K562 (cell line): Measurements from ENCODE around the gene TDRKH. TPM values are rescaled to one million over a fixed set of nuclear protein-coding genes. Genes with fewer than 3 reads are reported as not detected.

Experiments
- ATAC-seq: fragments of 200-7000 bp; cut with Tn5 transposase; 3 replicates; pipeline ENCODE4 v1.9.1; 2020; ENCODE audit warnings: moderate library complexity
- BruUV-seq: library from RNA; stranded (reverse); fragments of 400-500 nt; replicated peaks from 2 replicates; lab custom pipeline; 2021; lab: Mats Ljungman, UMichigan
- CTCF ChIA-PET: fragments of 300-600 bp; formaldehyde crosslinking; extraction: SDS; loops from one replicate; lab custom pipeline; 2021; ENCODE audit warnings: low intra/inter-chr PET ratio; lab: Yijun Ruan, JAX
- POLR2A ChIA-PET: fragments of 300-600, 350-650 bp; sonication (Branson Sonifier 250); formaldehyde crosslinking; extraction: SDS; loops from one replicate; lab custom pipeline; 2021; ENCODE audit warnings: antibody characterized with exemption, inconsistent platforms; lab: Yijun Ruan, JAX
- DNase-seq, 4 experiments: peaks; one replicate each; pipeline versions ENCODE4 v3.0.0 to v3.0.0-alpha.2; 2011 to 2018; ENCODE audit warnings: low spot score in 3 of 4, mixed read lengths in 3 of 4; ENCODE audit errors: extremely low read depth in 1 of 4
- FAIRE-seq: peaks from 2 replicates; lab custom pipeline; 2011; peaks lifted over from hg19 to GRCh38; lab: Jason Lieb, UNC
- H2AFZ ChIP-seq: 2 replicates; pipeline ENCODE4 v1.6.0; 2011; ENCODE audit warnings: low read depth, low read length, control low read depth, inconsistent platforms
- H3K27ac ChIP-seq: fragments of 200-600 bp; 3 replicates; pipeline ENCODE4 v1.8.0; 2011; ENCODE audit warnings: low read depth, mild to moderate bottlenecking, control low read depth, inconsistent platforms, low read length, moderate library complexity, mixed read lengths; ENCODE audit errors: extremely low read depth
- H3K27me3 ChIP-seq, 2 experiments: fragments of 300-600 bp in 1 of 2; 2 replicates in 1 of 2; 3 replicates in 1 of 2; pipeline versions ENCODE4 v1.6.0 to v1.8.0; 2011; ENCODE audit warnings: inconsistent platforms in 2 of 2, low read length in 2 of 2, mild to moderate bottlenecking in 1 of 2, mixed read lengths in 1 of 2, moderate library complexity in 1 of 2; ENCODE audit not compliant: control insufficient read depth in 2 of 2, insufficient read depth in 2 of 2
- H3K36me3 ChIP-seq: fragments of 300-600 bp; 3 replicates; pipeline ENCODE4 v1.8.0; 2011; ENCODE audit warnings: mild to moderate bottlenecking, low read length, inconsistent platforms; ENCODE audit not compliant: control insufficient read depth, insufficient read depth
- H3K4me1 ChIP-seq, 2 experiments: fragments of 200-600 bp in 1 of 2; replicated peaks in 1 of 2; 2 replicates in 1 of 2; 3 replicates in 1 of 2; pipeline versions ENCODE4 v1.5.1 to v1.8.0; 2011; ENCODE audit warnings: inconsistent platforms in 2 of 2, low read length in 2 of 2, mild to moderate bottlenecking in 1 of 2, mixed read lengths in 1 of 2, moderate library complexity in 1 of 2; ENCODE audit not compliant: control insufficient read depth in 2 of 2, insufficient read depth in 2 of 2
- H3K4me2 ChIP-seq: 2 replicates; pipeline ENCODE4 v1.6.1; 2011; ENCODE audit warnings: low read length, control low read depth, inconsistent platforms, mixed read lengths; ENCODE audit not compliant: insufficient read depth
- H3K4me3 ChIP-seq: fragments of 200-600 bp; sonication (generic), shearing (Covaris generic); 2 replicates; pipeline ENCODE4 v1.5.1; 2016; ENCODE audit warnings: control low read depth, inconsistent platforms
- H3K79me2 ChIP-seq: fragments of 200-600 bp; 3 replicates; pipeline ENCODE4 v1.8.0; 2011; ENCODE audit warnings: low read length, inconsistent platforms; ENCODE audit not compliant: control insufficient read depth, insufficient read depth
- H3K9ac ChIP-seq, 2 experiments: 2 replicates each; pipeline versions ENCODE4 v1.6.0 to v1.6.1; 2011; ENCODE audit warnings: low read depth in 2 of 2, low read length in 2 of 2, control low read depth in 1 of 2, inconsistent platforms in 1 of 2, mild to moderate bottlenecking in 1 of 2, mixed read lengths in 1 of 2; ENCODE audit not compliant: insufficient read depth in 1 of 2
- H3K9me1 ChIP-seq: one replicate; pipeline ENCODE4 v1.6.0; 2011; ENCODE audit warnings: inconsistent platforms, mild to moderate bottlenecking, low read length, moderate library complexity; ENCODE audit not compliant: control insufficient read depth, insufficient read depth
- H3K9me3 ChIP-seq: replicated peaks from 2 replicates; pipeline ENCODE4 v1.5.1; 2011; ENCODE audit warnings: low read depth, low read length, inconsistent platforms; ENCODE audit not compliant: control insufficient read depth, insufficient read depth
- H4K20me1 ChIP-seq: replicated peaks from 2 replicates; pipeline ENCODE4 v1.6.1; 2011; ENCODE audit warnings: low read length, inconsistent platforms, mixed read lengths; ENCODE audit not compliant: control insufficient read depth, insufficient read depth
- CBFA2T3 ChIP-seq: fragments of 450-650 bp; IDR thresholded peaks from 2 replicates; pipeline ENCODE4 v1.6.1; 2017
- CC2D1A ChIP-seq: fragments of 450-650 bp; IDR thresholded peaks from 2 replicates; pipeline ENCODE4 v1.6.1; 2017; ENCODE audit warnings: mild to moderate bottlenecking
- KDM4B ChIP-seq, 2 experiments: fragments of 450-650 bp in 1 of 2; sonication (generic) in 1 of 2; IDR thresholded peaks; 2 replicates each; pipeline ENCODE4 v1.6.1; 2016 to 2017; ENCODE audit warnings: borderline replicate concordance in 2 of 2, antibody characterized with exemption in 1 of 2, low read depth in 1 of 2, mild to moderate bottlenecking in 1 of 2
- NEUROD1 ChIP-seq: fragments of 150-350 bp; IDR thresholded peaks from 2 replicates; pipeline ENCODE4 v1.6.1; 2014; ENCODE audit warnings: borderline replicate concordance, low read length, low read depth; ENCODE audit not compliant: partially characterized antibody
- U2AF2 ChIP-seq: fragments of 200-400 bp; formaldehyde crosslinking; optimal IDR thresholded peaks from 2 replicates; pipeline ENCODE3; 2017; ENCODE audit warnings: low read depth, mild to moderate bottlenecking, low read length
- WGBS: fragments of 100-300 bp; shearing (Covaris generic); methylation state at CpG from one replicate; pipeline ENCODE4 v1.1.6; 2016; ENCODE audit warnings: low coverage, mixed read lengths; ENCODE audit not compliant: insufficient coverage; ENCODE audit errors: missing lambda C conversion rate; 5-methylcytosine and 5-hydroxymethylcytosine counted together
- in situ Hi-C: fragments of 300-500 bp; cut with MboI; formaldehyde crosslinking; loops from 4 replicates; pipeline ENCODE4 v1.15.0; 2018; ENCODE audit warnings: inconsistent platforms, mixed read lengths
- intact Hi-C: fragments of 100-400 bp; cut with micrococcal nuclease; formaldehyde crosslinking; loops from 2 replicates; pipeline ENCODE4 v1.14.2; 2022
- polyA plus RNA-seq, 8 experiments: library from polyadenylated mRNA; depleted of rRNA in 4 of 8; stranded (reverse) in 5 of 8; unstranded in 3 of 8; fragments of >200 nt; fragmentation: Nextera tagmentation in 2 of 8; fragmentation: Illumina TruSeq in 1 of 8; extraction: Ambion mirVana in 2 of 8; extraction: Trizol in 1 of 8; gene quantifications; 2 replicates each; pipeline versions ENCODE4 v1.2.1 to v1.2.3, GENCODE V29; 2011 to 2014; ENCODE audit warnings: inconsistent platforms in 1 of 8, missing spikeins in 1 of 8
- total RNA-seq, 7 experiments: library from RNA; depleted of rRNA in 6 of 7; stranded (reverse); fragments of >200 nt in 6 of 7; fragmentation: Illumina TruSeq in 2 of 7; extraction: Trizol in 2 of 7; gene quantifications; 2 replicates each; pipeline versions ENCODE4 v1.2.1 to v1.2.3, GENCODE V29; 2011 to 2021; ENCODE audit warnings: low replicate concordance in 1 of 7

Gene TDRKH
- total and polyA plus RNA-seq, 9 of the 15 experiments (the other 6 are each of a cell fraction or from before 2014, with no cell fraction given), result 4.3 to 21.3 (median 8.4) TPM

- Histone ChIP-seq H2AFZ (no peak overlapping the region), H3K4me1 (peaks cover 5 to 33% of the 10 kb centered on the region in 2 experiments), H3K79me2 (no peaks in the 10 kb centered on the region), H3K9me1 (peaks cover 3% of the 10 kb centered on the region), H4K20me1 (no peaks in the 10 kb centered on the region), H3K36me3 (no peaks in the 10 kb centered on the region), H3K4me2 (no peak overlapping the region), H3K27ac (no peak overlapping the region; the same call in 2 of the 3 replicates), H3K9me3 (no peaks in the 10 kb centered on the region), H3K27me3 (peaks cover 5 to 20% of the 10 kb centered on the region in 2 experiments; a peak in 4 of 5 replicates), H3K9ac (no peak overlapping the region), H3K4me3 (no peak overlapping the region)
- TF ChIP-seq CBFA2T3, result peak; percentile 6; the same call in 1 of the 2 replicates
- TF ChIP-seq NEUROD1, result no peak
- no peak for TF ChIP-seq U2AF2
- no peak for TF ChIP-seq KDM4B (IDR thresholded peaks at IDR 0.05; ENCODE audit: borderline replicate concordance in 2 of 2, low read depth in 1 of 2)
- no peak for TF ChIP-seq CC2D1A
- ChIA-PET POLR2A (interaction anchor here (1.2 kb wide), 1 partner anchor 9 kb away, joined by 3 read pairs; no protein-coding TSS in a partner anchor), CTCF (no interaction called here)
- intact Hi-C loops, result no loop called here
- DNase-seq, result no peak
- no peak for FAIRE-seq
- in situ Hi-C loops, result loop anchor here (5.0 kb wide), 1 partner anchor 132 kb away; no protein-coding TSS in a partner anchor
- ATAC-seq, result no peak
- BruUV-seq, result no TSS peak
- WGBS, result 14% methylated on average over 4 of the region's 4 CpGs
Measured at GRCh38 chr1:151829352-151830046, 39.2 kb upstream of the TDRKH start.
